Adrenal gland (tissue), 12 donors: ENCODE measurements around the gene ADORA2A. TPM values are rescaled to one million over a fixed set of nuclear protein-coding genes. Genes with fewer than 3 reads are reported as not detected.

ENCODE experiments used
- DNase-seq, 7 donors: peaks; one replicate each; pipeline ENCODE4 v3.0.0-alpha.2; 2019 to 2020
- H3K27ac ChIP-seq, 5 donors: fragments of 200-600 bp; sonication (generic) in 4 of 5; 1 replicate in 3 of 5; 2 replicates in 2 of 5; pipeline versions ENCODE4 v1.5.1 to v1.8.0; 2016 to 2020; ENCODE audit warnings: mild to moderate bottlenecking in 1 of 5
- H3K27me3 ChIP-seq: fragments of 200-600 bp; 2 replicates; pipeline ENCODE4 v1.8.0; 2021
- H3K36me3 ChIP-seq, 2 donors: fragments of 200-600 bp; replicated peaks in 1 of 2; 1 replicate in 1 of 2; 2 replicates in 1 of 2; pipeline versions ENCODE4 v1.5.1 to v1.8.0; 2018 to 2022
- H3K4me1 ChIP-seq, 2 donors: fragments of 200-600 bp; replicated peaks in 1 of 2; 1 replicate in 1 of 2; 2 replicates in 1 of 2; pipeline versions ENCODE4 v1.5.1 to v1.8.0; 2018 to 2021
- H3K4me3 ChIP-seq, 4 donors: fragments of 200-600 bp; sonication (generic) in 3 of 4; one replicate each; pipeline ENCODE4 v1.5.1; 2016 to 2018
- H3K9me3 ChIP-seq, 3 donors: fragments of 200-600 bp; sonication (generic) in 1 of 3; replicated peaks in 1 of 3; 1 replicate in 2 of 3; 2 replicates in 1 of 3; pipeline versions ENCODE4 v1.5.1 to v1.8.0; 2016 to 2021
- POLR2A ChIP-seq, 2 donors: fragments of 450-650 bp; IDR thresholded peaks; one replicate each; pipeline ENCODE4 v1.6.1; 2017; ENCODE audit warnings: antibody characterized with exemption in 2 of 2, mild to moderate bottlenecking in 2 of 2, moderate library complexity in 1 of 2
- WGBS, 4 donors: extraction: QIAGEN DNeasy Blood & Tissue Kit in 2 of 4; methylation state at CpG; one replicate each; pipeline versions ENCODE4 v1.1.5 to v1.1.7; 2013 to 2017; 5-methylcytosine and 5-hydroxymethylcytosine counted together
- intact Hi-C, 2 donors: fragments of 100-400 bp; cut with DNase I; formaldehyde crosslinking; loops; one replicate each; pipeline versions ENCODE4 v1.14.1 to v1.15.0; 2022 to 2023
- polyA plus RNA-seq, 3 donors: library from polyadenylated mRNA; stranded (reverse); fragments of 200-250 nt in 2 of 3; fragments of 350-450 nt in 1 of 3; fragmentation: Illumina TruSeq in 1 of 3; extraction: RNeasy Lipid Tissue Mini Kit (QIAGEN cat#74804) in 1 of 3; gene quantifications; one replicate each; pipeline ENCODE4 v1.2.3, GENCODE V29; 2013 to 2014
- total RNA-seq, 9 donors: library from RNA; depleted of rRNA in 4 of 9; stranded (reverse); fragments of >200 nt in 4 of 9; fragments of 120-200 nt in 1 of 9; fragmentation: NEBNext Ultra II Directional in 1 of 9; extraction: Animal tissue kit (Norgen Biotek cat#: 25700) in 1 of 9; gene quantifications; one replicate each; pipeline versions ENCODE4 v1.1.0 to v1.2.4, GENCODE V29; 2013 to 2023
- TF ChIP-seq, protein P1 (sequence below), 6 experiments: fragments of 450-650 bp in 4 of 6; fragments of 200-600 bp in 2 of 6; sonication (generic) in 1 of 6; IDR thresholded peaks; 1 replicate in 5 of 6; 2 replicates in 1 of 6; pipeline versions ENCODE4 v1.5.1 to v1.8.0; 2016 to 2021; ENCODE audit warnings: antibody characterized with exemption in 6 of 6, mild to moderate bottlenecking in 2 of 6, moderate library complexity in 1 of 6
- donor health status: healthy with polysubstance abuse.
- donor health status: Bipolar disorder and iron deficiency.
- donor health status: DM: yes; HTN: yes; CAD: no.
- donor health status: DM: no; HTN: no; CAD: no.
- donor health status: DM: no; HTN: no; CAD: no.
- donor health status: DM: yes; HTN: yes; CAD: no.

Gene ADORA2A
- total and polyA plus RNA-seq, 12 donors, result 2.9 to 16.4 (median 6.5) TPM

DNA sequence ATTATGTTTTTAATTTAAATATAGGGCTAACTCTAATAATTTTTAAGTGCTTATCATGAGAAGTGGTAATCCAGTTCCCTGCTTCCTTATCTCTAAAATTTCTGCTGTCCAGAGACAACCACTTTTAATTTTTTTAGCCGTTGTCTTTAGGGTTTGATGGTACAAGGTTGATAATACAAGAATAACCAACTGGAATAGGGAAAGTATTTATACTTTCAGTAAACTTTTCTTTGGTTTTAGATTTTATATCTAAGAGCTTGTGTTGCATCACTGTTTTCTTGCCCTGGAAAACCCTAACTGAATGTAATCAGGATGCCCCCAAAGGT, 46.5 kb upstream of the ADORA2A start:
- no peak for DNase-seq
- Histone ChIP-seq H3K9me3 (no peaks in the 10 kb centered on the region), H3K27me3 (no peaks in the 10 kb centered on the region), H3K27ac (peak overlapping the region in 2 of 5 donors; percentile 31 to 48), H3K36me3 (no peaks in the 10 kb centered on the region), H3K4me3 (no peak overlapping the region), H3K4me1 (peaks cover 0 to 18% of the 10 kb centered on the region in 2 donors)
- WGBS, 4 donors, result 33 to 50% (median 37%) methylated on average over 1 of the region's 1 CpG
- intact Hi-C loops, result no loop called here
- TF ChIP-seq, protein P1, sequence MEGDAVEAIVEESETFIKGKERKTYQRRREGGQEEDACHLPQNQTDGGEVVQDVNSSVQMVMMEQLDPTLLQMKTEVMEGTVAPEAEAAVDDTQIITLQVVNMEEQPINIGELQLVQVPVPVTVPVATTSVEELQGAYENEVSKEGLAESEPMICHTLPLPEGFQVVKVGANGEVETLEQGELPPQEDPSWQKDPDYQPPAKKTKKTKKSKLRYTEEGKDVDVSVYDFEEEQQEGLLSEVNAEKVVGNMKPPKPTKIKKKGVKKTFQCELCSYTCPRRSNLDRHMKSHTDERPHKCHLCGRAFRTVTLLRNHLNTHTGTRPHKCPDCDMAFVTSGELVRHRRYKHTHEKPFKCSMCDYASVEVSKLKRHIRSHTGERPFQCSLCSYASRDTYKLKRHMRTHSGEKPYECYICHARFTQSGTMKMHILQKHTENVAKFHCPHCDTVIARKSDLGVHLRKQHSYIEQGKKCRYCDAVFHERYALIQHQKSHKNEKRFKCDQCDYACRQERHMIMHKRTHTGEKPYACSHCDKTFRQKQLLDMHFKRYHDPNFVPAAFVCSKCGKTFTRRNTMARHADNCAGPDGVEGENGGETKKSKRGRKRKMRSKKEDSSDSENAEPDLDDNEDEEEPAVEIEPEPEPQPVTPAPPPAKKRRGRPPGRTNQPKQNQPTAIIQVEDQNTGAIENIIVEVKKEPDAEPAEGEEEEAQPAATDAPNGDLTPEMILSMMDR (IDR thresholded peaks at IDR 0.05), result no peak
- no peak for TF ChIP-seq POLR2A (IDR thresholded peaks at IDR 0.05)

DNA sequence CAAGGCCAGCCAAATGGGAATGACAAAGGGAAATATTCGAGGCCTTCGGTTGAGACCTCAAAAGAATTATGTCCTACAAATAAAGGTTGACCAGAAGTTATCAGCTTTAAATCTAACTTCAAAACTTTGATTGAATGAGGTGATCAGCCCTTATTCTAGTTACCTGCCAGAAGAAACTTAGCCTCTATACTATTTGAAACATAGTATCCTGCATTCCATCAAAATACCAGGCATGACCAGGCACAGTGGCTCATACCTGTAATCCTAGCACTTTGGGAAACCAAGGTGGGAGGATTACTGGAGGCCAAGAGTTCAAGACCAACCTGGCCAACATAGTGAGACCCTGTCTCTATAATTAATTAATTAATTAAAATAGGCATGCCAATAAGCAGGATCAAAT, 44.3 kb upstream of the ADORA2A start:
- Histone ChIP-seq H3K4me1 (peaks cover 0 to 18% of the 10 kb centered on the region in 2 donors), H3K9me3 (no peaks in the 10 kb centered on the region), H3K4me3 (no peak overlapping the region), H3K36me3 (no peaks in the 10 kb centered on the region), H3K27ac (no peak overlapping the region), H3K27me3 (no peaks in the 10 kb centered on the region)
- TF ChIP-seq, protein P1 (IDR thresholded peaks at IDR 0.05), result no peak
- TF ChIP-seq POLR2A (IDR thresholded peaks at IDR 0.05), result no peak
- intact Hi-C loops, result no loop called here
- WGBS, 4 donors, result 40 to 62% (median 46%) methylated on average over 2 of the region's 2 CpGs
- no peak for DNase-seq

GRCh38 chr22:24384131-24384530, 43.3 kb upstream of the ADORA2A start:
- Histone ChIP-seq H3K4me1 (peaks cover 0 to 19% of the 10 kb centered on the region in 2 donors), H3K36me3 (no peaks in the 10 kb centered on the region), H3K4me3 (no peak overlapping the region), H3K27ac (no peak overlapping the region), H3K9me3 (no peaks in the 10 kb centered on the region), H3K27me3 (no peaks in the 10 kb centered on the region)
- DNase-seq, result no peak
- intact Hi-C loops, result no loop called here
- 29 to 39% (median 34%) methylated on average over 1 of the region's 1 CpG for WGBS, 4 donors
- TF ChIP-seq, protein P1 (IDR thresholded peaks at IDR 0.05), result no peak
- TF ChIP-seq POLR2A (IDR thresholded peaks at IDR 0.05), result no peak

- TF ChIP-seq POLR2A (IDR thresholded peaks at IDR 0.05), result no peak
- TF ChIP-seq, protein P1 (IDR thresholded peaks at IDR 0.05), result no peak
- 87 to 92% (median 89%) methylated on average over 2 of the region's 2 CpGs for WGBS, 4 donors
- Histone ChIP-seq H3K27me3 (no peaks in the 10 kb centered on the region), H3K4me3 (no peak overlapping the region), H3K9me3 (no peaks in the 10 kb centered on the region), H3K27ac (no peak overlapping the region), H3K4me1 (peaks cover 21 to 39% of the 10 kb centered on the region in 2 donors), H3K36me3 (no peaks in the 10 kb centered on the region)
- intact Hi-C loops, result no loop called here
- DNase-seq, result no peak
Measured at GRCh38 chr22:24386937-24387471, 40.4 kb upstream of the ADORA2A start.
